NCI-H1092 (cell line): ENCODE measurements around the gene TNS1.

Experiments used
- DNase-seq: peaks from one replicate; lab custom pipeline; 2025; lab: John Stamatoyannopoulos, UW

The TNS1 gene

GRCh38 chr2:217998926-217999594 is 3.7 kb downstream of the TNS1 start:
- no peak for DNase-seq

- DNase-seq, result no peak
Observed at GRCh38 chr2:217997510-217997909, 5.3 kb downstream of the TNS1 start.

- DNase-seq, result no peak
Observed at GRCh38 chr2:217996361-217996760, 6.4 kb downstream of the TNS1 start.

- DNase-seq, result no peak
Observed at GRCh38 chr2:217995731-217996231, 7.0 kb downstream of the TNS1 start.

GRCh38 chr2:217994776-217995274 is 8.0 kb downstream of the TNS1 start:
- DNase-seq, result no peak

GRCh38 chr2:217993817-217994463 is 8.9 kb downstream of the TNS1 start:
- DNase-seq, result peak; percentile 9

- DNase-seq, result no peak
Observed at GRCh38 chr2:217993138-217993537, 9.7 kb downstream of the TNS1 start.

- DNase-seq, result no peak
Observed at GRCh38 chr2:217992061-217992460, 10.7 kb downstream of the TNS1 start.

- no peak for DNase-seq
Observed at GRCh38 chr2:217990791-217991465, 11.9 kb downstream of the TNS1 start.

GRCh38 chr2:217990389-217990788 is 12.4 kb downstream of the TNS1 start:
- DNase-seq, result no peak

GRCh38 chr2:217989221-217989948 is 13.4 kb downstream of the TNS1 start:
- no peak for DNase-seq

- DNase-seq, result no peak
Observed at GRCh38 chr2:217988840-217989204, 14.0 kb downstream of the TNS1 start.

- DNase-seq, result peak; percentile 28
Observed at GRCh38 chr2:217988014-217988839, 14.6 kb downstream of the TNS1 start.

- no peak for DNase-seq
Observed at GRCh38 chr2:217987391-217987790, 15.4 kb downstream of the TNS1 start.

GRCh38 chr2:217986256-217986961 is 16.4 kb downstream of the TNS1 start:
- no peak for DNase-seq

- no peak for DNase-seq
Observed at GRCh38 chr2:217983276-217984233, 19.2 kb downstream of the TNS1 start.

GRCh38 chr2:217981971-217982370 is 20.8 kb downstream of the TNS1 start:
- DNase-seq, result no peak

GRCh38 chr2:217981084-217981730 is 21.6 kb downstream of the TNS1 start:
- no peak for DNase-seq

- DNase-seq, result no peak
Observed at GRCh38 chr2:217980591-217980990, 22.2 kb downstream of the TNS1 start.
